SK-N-SH (cell line): ENCODE data around the gene CCDC178. TPM values are rescaled to one million over a fixed set of nuclear protein-coding genes. Genes with fewer than 3 reads are reported as not detected.

ENCODE experiments used
- CTCF ChIA-PET: fragments of 300-600, 350-600 bp; formaldehyde crosslinking; extraction: SDS; loops from one replicate; lab custom pipeline; 2021; lab: Yijun Ruan, JAX
- POLR2A ChIA-PET: fragments of 350-600 bp; sonication (Branson Sonifier 250); formaldehyde crosslinking; extraction: SDS; loops from one replicate; lab custom pipeline; 2020; ENCODE audit warnings: antibody characterized with exemption, inconsistent platforms; lab: Yijun Ruan, JAX
- DNase-seq: peaks from one replicate; pipeline ENCODE4 v3.0.0; 2012
- H2AFZ ChIP-seq: fragments of 200-600 bp; sonication (generic); 2 replicates; pipeline ENCODE4 v1.8.1; 2016; ENCODE audit warnings: antibody characterized with exemption, mild to moderate bottlenecking, low read depth
- H3F3A ChIP-seq: fragments of 200-600 bp; sonication (generic); replicated peaks from 2 replicates; pipeline ENCODE3; 2016; ENCODE audit warnings: antibody characterized with exemption, mild to moderate bottlenecking; ENCODE audit not compliant: insufficient read depth
- H3K27ac ChIP-seq, 2 experiments: fragments of 200-500 bp in 1 of 2; fragments of 200-600 bp in 1 of 2; sonication (Bioruptor generic) in 1 of 2; sonication (generic), shearing (Covaris generic) in 1 of 2; 2 replicates each; pipeline versions ENCODE4 v1.5.1 to v1.6.1; 2014 to 2016; ENCODE audit warnings: low read depth in 2 of 2, inconsistent platforms in 1 of 2, low read length in 1 of 2, mild to moderate bottlenecking in 1 of 2, mixed read lengths in 1 of 2
- H3K27me3 ChIP-seq: fragments of 200-600 bp; sonication (generic), shearing (Covaris generic); 2 replicates; pipeline ENCODE4 v1.6.1; 2016; ENCODE audit warnings: mixed run types; ENCODE audit not compliant: insufficient read depth
- H3K36me3 ChIP-seq, 2 experiments: fragments of 200-500 bp in 1 of 2; fragments of 200-600 bp in 1 of 2; sonication (Bioruptor generic) in 1 of 2; sonication (generic) in 1 of 2; replicated peaks in 1 of 2; 2 replicates each; pipeline versions ENCODE3 to v1.5.1; 2014 to 2016; ENCODE audit warnings: low read length in 1 of 2, mild to moderate bottlenecking in 1 of 2; ENCODE audit not compliant: insufficient read depth in 2 of 2, control insufficient read depth in 1 of 2
- H3K4me1 ChIP-seq, 2 experiments: fragments of 200-500 bp in 1 of 2; fragments of 200-600 bp in 1 of 2; sonication (Bioruptor generic) in 1 of 2; sonication (generic), shearing (Covaris generic) in 1 of 2; 2 replicates each; pipeline versions ENCODE4 v1.5.1 to v1.6.1; 2014 to 2016; ENCODE audit warnings: low read depth in 1 of 2, low read length in 1 of 2, mixed run types in 1 of 2; ENCODE audit not compliant: insufficient read depth in 2 of 2, control insufficient read depth in 1 of 2
- H3K4me2 ChIP-seq: fragments of 200-600 bp; sonication (generic), shearing (Covaris generic); 2 replicates; pipeline ENCODE4 v1.6.1; 2017; ENCODE audit warnings: mixed run types
- H3K4me3 ChIP-seq, 2 experiments: fragments of 200-500 bp in 1 of 2; fragments of 200-600 bp in 1 of 2; sonication (Bioruptor generic) in 1 of 2; sonication (generic), shearing (Covaris generic) in 1 of 2; 2 replicates each; pipeline versions ENCODE4 v1.5.1 to v1.8.1; 2014 to 2016; ENCODE audit warnings: low read depth in 2 of 2, inconsistent platforms in 1 of 2, low read length in 1 of 2, mild to moderate bottlenecking in 1 of 2, mixed read lengths in 1 of 2, moderate library complexity in 1 of 2
- H3K79me2 ChIP-seq: fragments of 200-600 bp; sonication (generic); 2 replicates; pipeline ENCODE4 v1.8.1; 2017; ENCODE audit warnings: mild to moderate bottlenecking; ENCODE audit not compliant: insufficient read depth
- H3K9ac ChIP-seq: fragments of 200-600 bp; sonication (generic); 2 replicates; pipeline ENCODE4 v1.6.1; 2017; ENCODE audit warnings: mixed run types
- H3K9me2 ChIP-seq: fragments of 200-600 bp; sonication (generic); 2 replicates; pipeline ENCODE4 v1.6.1; 2017; ENCODE audit warnings: mixed run types
- H3K9me3 ChIP-seq: fragments of 200-600 bp; sonication (generic); 2 replicates; pipeline ENCODE4 v1.6.1; 2017; ENCODE audit warnings: mixed run types, mild to moderate bottlenecking, moderate library complexity
- H4K20me1 ChIP-seq: fragments of 200-600 bp; sonication (generic); 2 replicates; pipeline ENCODE4 v1.6.1; 2017; ENCODE audit warnings: mild to moderate bottlenecking, mixed run types; ENCODE audit not compliant: insufficient read depth
- CTCF ChIP-seq: fragments of 200-600 bp; sonication (generic); IDR thresholded peaks from 2 replicates; pipeline ENCODE4 v1.6.1; 2017; ENCODE audit warnings: antibody characterized with exemption, mild to moderate bottlenecking, moderate library complexity
- EP300 ChIP-seq, 2 experiments: IDR thresholded peaks; 2 replicates each; pipeline versions ENCODE4 v1.4.0 to v1.6.1; 2012; ENCODE audit warnings: borderline replicate concordance in 1 of 2, low read depth in 1 of 2, low read length in 1 of 2
- FOSL2 ChIP-seq: IDR thresholded peaks from 2 replicates; pipeline ENCODE4 v1.4.0; 2012; ENCODE audit warnings: low read depth, mild to moderate bottlenecking, moderate library complexity, borderline replicate concordance
- FOXJ3 ChIP-seq: sonication (generic); formaldehyde crosslinking; IDR thresholded peaks from 2 replicates; pipeline ENCODE4 v1.5.1; 2020; ENCODE audit warnings: mild to moderate bottlenecking, missing genetic modification reagents
- FOXM1 ChIP-seq: IDR thresholded peaks from 2 replicates; pipeline ENCODE4 v1.4.0; 2012; ENCODE audit warnings: low read depth, mild to moderate bottlenecking
- JUND ChIP-seq: IDR thresholded peaks from 2 replicates; pipeline ENCODE4 v1.4.0; 2012
- MAX ChIP-seq: IDR thresholded peaks from 2 replicates; pipeline ENCODE4 v1.4.0; 2012; ENCODE audit warnings: low read depth
- MEF2A ChIP-seq: IDR thresholded peaks from 2 replicates; pipeline ENCODE4 v1.4.0; 2012; ENCODE audit warnings: low read depth, borderline replicate concordance
- MXI1 ChIP-seq: IDR thresholded peaks from 2 replicates; pipeline ENCODE4 v1.6.1; 2012; ENCODE audit warnings: mild to moderate bottlenecking, low read depth, low read length, improper control_type of control experiment
- NRF1 ChIP-seq: IDR thresholded peaks from 2 replicates; pipeline ENCODE4 v1.6.1; 2012; ENCODE audit warnings: low read depth, mild to moderate bottlenecking, low read length
- RFX5 ChIP-seq: IDR thresholded peaks from 2 replicates; pipeline ENCODE4 v1.6.1; 2012; ENCODE audit warnings: mild to moderate bottlenecking, improper control_type of control experiment, low read length
- RXRA ChIP-seq: IDR thresholded peaks from 2 replicates; pipeline ENCODE4 v1.4.0; 2012; ENCODE audit warnings: low read depth, mild to moderate bottlenecking, borderline replicate concordance
- SIN3A ChIP-seq: IDR thresholded peaks from 2 replicates; pipeline ENCODE4 v1.6.1; 2012; ENCODE audit warnings: low read depth, mild to moderate bottlenecking, low read length, moderate library complexity, borderline replicate concordance
- TAF1 ChIP-seq: IDR thresholded peaks from 2 replicates; pipeline ENCODE4 v1.6.1; 2012; ENCODE audit warnings: low read depth, mild to moderate bottlenecking, low read length, moderate library complexity, borderline replicate concordance
- USF1 ChIP-seq: IDR thresholded peaks from 2 replicates; pipeline ENCODE4 v1.4.0; 2012; ENCODE audit warnings: low read depth, borderline replicate concordance
- USF2 ChIP-seq: fragments of 150-350 bp; IDR thresholded peaks from 2 replicates; pipeline ENCODE4 v1.6.1; 2017; ENCODE audit warnings: antibody characterized with exemption, low read length, low read depth, borderline replicate concordance
- WGBS: methylation state at CpG from one replicate; pipeline ENCODE4 v1.1.6; 2017; ENCODE audit warnings: low lambda C conversion rate; 5-methylcytosine and 5-hydroxymethylcytosine counted together
- polyA plus RNA-seq, 3 experiments: library from polyadenylated mRNA; depleted of rRNA; stranded (reverse); fragments of >200 nt; gene quantifications; 2 replicates each; pipeline ENCODE4 v1.2.3, GENCODE V29; 2012

Gene CCDC178
- polyA plus RNA-seq, 1 of the 3 experiments (the other 2 are of a cell fraction): not detected

GRCh38 chr18:32918692-32919250, 521.8 kb downstream of the CCDC178 start (continued):
- no peak for TF ChIP-seq USF2
- no peak for TF ChIP-seq NRF1

- Histone ChIP-seq H2AFZ (no peak overlapping the region), H4K20me1 (no peaks in the 10 kb centered on the region), H3K4me2 (no peak overlapping the region), H3K9ac (no peak overlapping the region), H3K79me2 (no peaks in the 10 kb centered on the region), H3K4me3 (no peak overlapping the region), H3K36me3 (no peaks in the 10 kb centered on the region), H3K27me3 (no peaks in the 10 kb centered on the region), H3K9me2 (no peaks in the 10 kb centered on the region), H3F3A (peaks cover 15% of the 10 kb centered on the region), H3K27ac (no peak overlapping the region), H3K4me1 (peaks cover 0 to 10% of the 10 kb centered on the region in 2 experiments; a peak in 2 of 4 replicates), H3K9me3 (no peaks in the 10 kb centered on the region)
- ChIA-PET POLR2A (no interaction called here), CTCF (no interaction called here)
- DNase-seq: no peak
- TF ChIP-seq USF1 (no peak), USF2 (no peak), FOXM1 (no peak), SIN3A (no peak), MAX (no peak), FOSL2 (no peak), RFX5 (no peak), JUND (no peak), RXRA (no peak), MXI1 (no peak), EP300 (IDR thresholded peaks at IDR 0.05; ENCODE audit: borderline replicate concordance in 1 of 2, low read depth in 1 of 2, low read length in 1 of 2) (no peak), TAF1 (no peak), FOXJ3 (no peak), CTCF (no peak), MEF2A (no peak)
- WGBS: 22% methylated on average over 1 of the region's 1 CpG
Observed at GRCh38 chr18:32915516-32915915, 525.0 kb downstream of the CCDC178 start.
